K562 (cell line): ENCODE results near the gene KLHL9. TPM values are rescaled to one million over a fixed set of nuclear protein-coding genes. Genes with fewer than 3 reads are reported as not detected.

Experiments used
- ATAC-seq: fragments of 200-7000 bp; cut with Tn5 transposase; 3 replicates; pipeline ENCODE4 v1.9.1; 2020; ENCODE audit warnings: moderate library complexity
- BruUV-seq: library from RNA; stranded (reverse); fragments of 400-500 nt; replicated peaks from 2 replicates; lab custom pipeline; 2021; lab: Mats Ljungman, UMichigan
- CTCF ChIA-PET: fragments of 300-600 bp; formaldehyde crosslinking; extraction: SDS; loops from one replicate; lab custom pipeline; 2021; ENCODE audit warnings: low intra/inter-chr PET ratio; lab: Yijun Ruan, JAX
- POLR2A ChIA-PET: fragments of 300-600, 350-650 bp; sonication (Branson Sonifier 250); formaldehyde crosslinking; extraction: SDS; loops from one replicate; lab custom pipeline; 2021; ENCODE audit warnings: antibody characterized with exemption, inconsistent platforms; lab: Yijun Ruan, JAX
- DNase-seq, 4 experiments: peaks; one replicate each; pipeline versions ENCODE4 v3.0.0 to v3.0.0-alpha.2; 2011 to 2018; ENCODE audit warnings: low spot score in 3 of 4, mixed read lengths in 3 of 4; ENCODE audit errors: extremely low read depth in 1 of 4
- FAIRE-seq: peaks from 2 replicates; lab custom pipeline; 2011; peaks lifted over from hg19 to GRCh38; lab: Jason Lieb, UNC
- H2AFZ ChIP-seq: 2 replicates; pipeline ENCODE4 v1.6.0; 2011; ENCODE audit warnings: low read depth, low read length, control low read depth, inconsistent platforms
- H3K27ac ChIP-seq: fragments of 200-600 bp; 3 replicates; pipeline ENCODE4 v1.8.0; 2011; ENCODE audit warnings: low read depth, mild to moderate bottlenecking, control low read depth, inconsistent platforms, low read length, moderate library complexity, mixed read lengths; ENCODE audit errors: extremely low read depth
- H3K27me3 ChIP-seq, 2 experiments: fragments of 300-600 bp in 1 of 2; 2 replicates in 1 of 2; 3 replicates in 1 of 2; pipeline versions ENCODE4 v1.6.0 to v1.8.0; 2011; ENCODE audit warnings: inconsistent platforms in 2 of 2, low read length in 2 of 2, mild to moderate bottlenecking in 1 of 2, mixed read lengths in 1 of 2, moderate library complexity in 1 of 2; ENCODE audit not compliant: control insufficient read depth in 2 of 2, insufficient read depth in 2 of 2
- H3K36me3 ChIP-seq: fragments of 300-600 bp; 3 replicates; pipeline ENCODE4 v1.8.0; 2011; ENCODE audit warnings: mild to moderate bottlenecking, low read length, inconsistent platforms; ENCODE audit not compliant: control insufficient read depth, insufficient read depth
- H3K4me1 ChIP-seq, 2 experiments: fragments of 200-600 bp in 1 of 2; replicated peaks in 1 of 2; 2 replicates in 1 of 2; 3 replicates in 1 of 2; pipeline versions ENCODE4 v1.5.1 to v1.8.0; 2011; ENCODE audit warnings: inconsistent platforms in 2 of 2, low read length in 2 of 2, mild to moderate bottlenecking in 1 of 2, mixed read lengths in 1 of 2, moderate library complexity in 1 of 2; ENCODE audit not compliant: control insufficient read depth in 2 of 2, insufficient read depth in 2 of 2
- H3K4me2 ChIP-seq: 2 replicates; pipeline ENCODE4 v1.6.1; 2011; ENCODE audit warnings: low read length, control low read depth, inconsistent platforms, mixed read lengths; ENCODE audit not compliant: insufficient read depth
- H3K4me3 ChIP-seq: fragments of 200-600 bp; sonication (generic), shearing (Covaris generic); 2 replicates; pipeline ENCODE4 v1.5.1; 2016; ENCODE audit warnings: control low read depth, inconsistent platforms
- H3K79me2 ChIP-seq: fragments of 200-600 bp; 3 replicates; pipeline ENCODE4 v1.8.0; 2011; ENCODE audit warnings: low read length, inconsistent platforms; ENCODE audit not compliant: control insufficient read depth, insufficient read depth
- H3K9ac ChIP-seq, 2 experiments: 2 replicates each; pipeline versions ENCODE4 v1.6.0 to v1.6.1; 2011; ENCODE audit warnings: low read depth in 2 of 2, low read length in 2 of 2, control low read depth in 1 of 2, inconsistent platforms in 1 of 2, mild to moderate bottlenecking in 1 of 2, mixed read lengths in 1 of 2; ENCODE audit not compliant: insufficient read depth in 1 of 2
- H3K9me1 ChIP-seq: one replicate; pipeline ENCODE4 v1.6.0; 2011; ENCODE audit warnings: inconsistent platforms, mild to moderate bottlenecking, low read length, moderate library complexity; ENCODE audit not compliant: control insufficient read depth, insufficient read depth
- H3K9me3 ChIP-seq: replicated peaks from 2 replicates; pipeline ENCODE4 v1.5.1; 2011; ENCODE audit warnings: low read depth, low read length, inconsistent platforms; ENCODE audit not compliant: control insufficient read depth, insufficient read depth
- H4K20me1 ChIP-seq: replicated peaks from 2 replicates; pipeline ENCODE4 v1.6.1; 2011; ENCODE audit warnings: low read length, inconsistent platforms, mixed read lengths; ENCODE audit not compliant: control insufficient read depth, insufficient read depth
- CBFB ChIP-seq: sonication (generic); formaldehyde crosslinking; IDR thresholded peaks from 2 replicates; pipeline ENCODE4 v1.4.0; 2020; ENCODE audit warnings: mild to moderate bottlenecking, missing genetic modification reagents
- FIP1L1 ChIP-seq: fragments of 200-400 bp; formaldehyde crosslinking; IDR thresholded peaks from 2 replicates; pipeline ENCODE4 v1.6.1; 2018; ENCODE audit warnings: mild to moderate bottlenecking, low read depth, low read length; ENCODE audit not compliant: poor library complexity, severe bottlenecking
- FOS ChIP-seq: IDR thresholded peaks from 3 replicates; pipeline ENCODE4 v1.6.1; 2011; ENCODE audit not compliant: insufficient read length; ENCODE audit errors: extremely low read depth
- HMG20A ChIP-seq: fragments of 450-650 bp; formaldehyde crosslinking; conservative IDR thresholded peaks from 2 replicates; pipeline ENCODE4 v1.4.0; 2020; ENCODE audit warnings: mild to moderate bottlenecking, mixed read lengths
- SPI1 ChIP-seq: IDR thresholded peaks from 2 replicates; pipeline ENCODE4 v1.6.1; 2011; ENCODE audit warnings: low read depth, low read length, control low read depth, borderline replicate concordance
- U2AF1 ChIP-seq: fragments of 200-400 bp; formaldehyde crosslinking; optimal IDR thresholded peaks from 2 replicates; pipeline ENCODE3; 2017; ENCODE audit warnings: mild to moderate bottlenecking, low read depth, low read length, moderate library complexity
- WHSC1 ChIP-seq: IDR thresholded peaks from one replicate; pipeline ENCODE4 v1.6.1; 2012; ENCODE audit warnings: low read length, control low read depth, inconsistent platforms
- WGBS: fragments of 100-300 bp; shearing (Covaris generic); methylation state at CpG from one replicate; pipeline ENCODE4 v1.1.6; 2016; ENCODE audit warnings: low coverage, mixed read lengths; ENCODE audit not compliant: insufficient coverage; ENCODE audit errors: missing lambda C conversion rate; 5-methylcytosine and 5-hydroxymethylcytosine counted together
- in situ Hi-C: fragments of 300-500 bp; cut with MboI; formaldehyde crosslinking; loops from 4 replicates; pipeline ENCODE4 v1.15.0; 2018; ENCODE audit warnings: inconsistent platforms, mixed read lengths
- intact Hi-C: fragments of 100-400 bp; cut with micrococcal nuclease; formaldehyde crosslinking; loops from 2 replicates; pipeline ENCODE4 v1.14.2; 2022
- polyA plus RNA-seq, 8 experiments: library from polyadenylated mRNA; depleted of rRNA in 4 of 8; stranded (reverse) in 5 of 8; unstranded in 3 of 8; fragments of >200 nt; fragmentation: Nextera tagmentation in 2 of 8; fragmentation: Illumina TruSeq in 1 of 8; extraction: Ambion mirVana in 2 of 8; extraction: Trizol in 1 of 8; gene quantifications; 2 replicates each; pipeline versions ENCODE4 v1.2.1 to v1.2.3, GENCODE V29; 2011 to 2014; ENCODE audit warnings: inconsistent platforms in 1 of 8, missing spikeins in 1 of 8
- total RNA-seq, 7 experiments: library from RNA; depleted of rRNA in 6 of 7; stranded (reverse); fragments of >200 nt in 6 of 7; fragmentation: Illumina TruSeq in 2 of 7; extraction: Trizol in 2 of 7; gene quantifications; 2 replicates each; pipeline versions ENCODE4 v1.2.1 to v1.2.3, GENCODE V29; 2011 to 2021; ENCODE audit warnings: low replicate concordance in 1 of 7
- TF ChIP-seq, protein P1 (sequence below): sonication (generic); formaldehyde crosslinking; IDR thresholded peaks from 2 replicates; pipeline ENCODE4 v1.8.0; 2022; ENCODE audit warnings: mild to moderate bottlenecking, missing genetic modification reagents
- TF ChIP-seq, protein P2 (sequence below): fragments of 450-650 bp; IDR thresholded peaks from 2 replicates; pipeline ENCODE4 v1.6.1; 2016

Gene KLHL9
- total and polyA plus RNA-seq, 9 of the 15 experiments (the other 6 are each of a cell fraction or from before 2014, with no cell fraction given): 0.04 TPM; not detected in 8

DNA sequence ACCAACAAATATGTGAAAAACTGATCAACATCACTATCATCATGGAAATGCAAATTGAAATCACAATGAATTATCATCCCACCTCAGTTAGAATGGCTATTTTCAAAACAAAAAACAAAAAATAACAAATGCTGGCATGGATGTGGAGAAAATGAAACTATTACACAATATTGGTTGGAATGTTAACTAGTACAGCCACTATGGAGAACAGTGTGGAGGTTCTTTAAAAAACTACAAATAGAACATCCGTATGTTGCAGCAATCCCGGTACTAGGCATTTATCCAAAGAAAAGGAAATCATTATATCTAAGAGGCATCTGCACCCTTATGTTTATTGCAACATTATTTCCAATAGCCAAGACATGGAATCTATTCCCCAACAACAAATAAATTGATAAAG lies 21.1 kb downstream of the KLHL9 start (continued):
- no peak for TF ChIP-seq CBFB (CRISPR knock-in tag)

DNA sequence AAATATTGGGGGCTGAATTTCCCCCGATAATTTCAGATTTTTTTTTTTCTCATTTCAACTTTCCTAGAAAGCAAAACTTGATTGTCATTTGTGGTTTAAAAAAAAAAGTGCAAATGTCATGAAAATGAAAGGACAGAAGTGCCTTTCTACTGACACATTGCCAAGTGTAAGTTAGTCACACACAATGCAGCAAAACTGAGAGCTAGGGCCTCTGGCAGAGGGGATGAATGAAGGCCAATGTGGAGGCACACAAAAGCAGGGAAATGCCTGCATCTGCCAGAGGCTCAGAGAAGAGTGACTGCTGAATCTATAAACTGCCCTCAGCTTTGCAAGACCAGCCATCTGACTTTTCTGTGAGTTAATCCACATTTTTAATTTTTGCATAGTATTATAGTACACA lies 23.3 kb downstream of the KLHL9 start:
- CTCF ChIA-PET: no interaction called here
- no peak for FAIRE-seq

DNA sequence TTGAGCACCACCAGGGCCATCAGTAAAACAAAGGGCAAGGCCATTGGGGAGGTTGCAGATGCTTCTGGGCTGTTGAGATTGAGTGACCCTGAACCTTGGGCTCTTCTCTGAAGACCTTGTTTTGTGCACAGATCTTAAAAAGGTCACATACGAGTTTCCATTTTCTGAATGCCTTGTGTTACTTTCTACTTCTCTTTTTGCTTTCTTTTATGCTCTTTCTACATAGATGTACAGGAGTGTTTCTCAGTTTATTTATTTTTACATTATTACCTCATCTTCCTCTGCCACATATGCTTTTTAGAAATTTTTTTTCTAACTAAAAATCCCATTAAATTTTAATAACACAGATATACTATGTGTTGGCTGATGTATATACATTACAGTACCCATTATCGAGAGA lies 30.0 kb downstream of the KLHL9 start, which contains the start of gene IFNA5:
Gene IFNA5 (minus strand): TSS at position 101 of the 400 bp plus-strand sequence. CDS start 57 bp downstream, at position 44.
- no CpG with 5 or more reads among the region's 2 CpGs for WGBS
- CTCF ChIA-PET: no interaction called here
- TF ChIP-seq WHSC1: no peak
- TF ChIP-seq SPI1: no peak
- TF ChIP-seq FIP1L1: no peak
- no peak for TF ChIP-seq U2AF1
- TF ChIP-seq, protein P1, sequence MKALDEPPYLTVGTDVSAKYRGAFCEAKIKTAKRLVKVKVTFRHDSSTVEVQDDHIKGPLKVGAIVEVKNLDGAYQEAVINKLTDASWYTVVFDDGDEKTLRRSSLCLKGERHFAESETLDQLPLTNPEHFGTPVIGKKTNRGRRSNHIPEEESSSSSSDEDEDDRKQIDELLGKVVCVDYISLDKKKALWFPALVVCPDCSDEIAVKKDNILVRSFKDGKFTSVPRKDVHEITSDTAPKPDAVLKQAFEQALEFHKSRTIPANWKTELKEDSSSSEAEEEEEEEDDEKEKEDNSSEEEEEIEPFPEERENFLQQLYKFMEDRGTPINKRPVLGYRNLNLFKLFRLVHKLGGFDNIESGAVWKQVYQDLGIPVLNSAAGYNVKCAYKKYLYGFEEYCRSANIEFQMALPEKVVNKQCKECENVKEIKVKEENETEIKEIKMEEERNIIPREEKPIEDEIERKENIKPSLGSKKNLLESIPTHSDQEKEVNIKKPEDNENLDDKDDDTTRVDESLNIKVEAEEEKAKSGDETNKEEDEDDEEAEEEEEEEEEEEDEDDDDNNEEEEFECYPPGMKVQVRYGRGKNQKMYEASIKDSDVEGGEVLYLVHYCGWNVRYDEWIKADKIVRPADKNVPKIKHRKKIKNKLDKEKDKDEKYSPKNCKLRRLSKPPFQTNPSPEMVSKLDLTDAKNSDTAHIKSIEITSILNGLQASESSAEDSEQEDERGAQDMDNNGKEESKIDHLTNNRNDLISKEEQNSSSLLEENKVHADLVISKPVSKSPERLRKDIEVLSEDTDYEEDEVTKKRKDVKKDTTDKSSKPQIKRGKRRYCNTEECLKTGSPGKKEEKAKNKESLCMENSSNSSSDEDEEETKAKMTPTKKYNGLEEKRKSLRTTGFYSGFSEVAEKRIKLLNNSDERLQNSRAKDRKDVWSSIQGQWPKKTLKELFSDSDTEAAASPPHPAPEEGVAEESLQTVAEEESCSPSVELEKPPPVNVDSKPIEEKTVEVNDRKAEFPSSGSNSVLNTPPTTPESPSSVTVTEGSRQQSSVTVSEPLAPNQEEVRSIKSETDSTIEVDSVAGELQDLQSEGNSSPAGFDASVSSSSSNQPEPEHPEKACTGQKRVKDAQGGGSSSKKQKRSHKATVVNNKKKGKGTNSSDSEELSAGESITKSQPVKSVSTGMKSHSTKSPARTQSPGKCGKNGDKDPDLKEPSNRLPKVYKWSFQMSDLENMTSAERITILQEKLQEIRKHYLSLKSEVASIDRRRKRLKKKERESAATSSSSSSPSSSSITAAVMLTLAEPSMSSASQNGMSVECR (CRISPR knock-in tag): no peak
- TF ChIP-seq, protein P2, sequence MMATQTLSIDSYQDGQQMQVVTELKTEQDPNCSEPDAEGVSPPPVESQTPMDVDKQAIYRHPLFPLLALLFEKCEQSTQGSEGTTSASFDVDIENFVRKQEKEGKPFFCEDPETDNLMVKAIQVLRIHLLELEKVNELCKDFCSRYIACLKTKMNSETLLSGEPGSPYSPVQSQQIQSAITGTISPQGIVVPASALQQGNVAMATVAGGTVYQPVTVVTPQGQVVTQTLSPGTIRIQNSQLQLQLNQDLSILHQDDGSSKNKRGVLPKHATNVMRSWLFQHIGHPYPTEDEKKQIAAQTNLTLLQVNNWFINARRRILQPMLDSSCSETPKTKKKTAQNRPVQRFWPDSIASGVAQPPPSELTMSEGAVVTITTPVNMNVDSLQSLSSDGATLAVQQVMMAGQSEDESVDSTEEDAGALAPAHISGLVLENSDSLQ: no peak
- TF ChIP-seq HMG20A: no peak

More for the DNA sequence above, 23.3 kb downstream of the KLHL9 start:
- Histone ChIP-seq H3K4me1 (no peaks in the 10 kb centered on the region), H2AFZ (no peak overlapping the region), H3K4me3 (no peak overlapping the region), H3K9me3 (no peaks in the 10 kb centered on the region), H3K36me3 (no peaks in the 10 kb centered on the region), H3K79me2 (no peaks in the 10 kb centered on the region), H3K27me3 (no peaks in the 10 kb centered on the region), H4K20me1 (no peaks in the 10 kb centered on the region), H3K4me2 (no peak overlapping the region), H3K9me1 (no peaks in the 10 kb centered on the region), H3K27ac (no peak overlapping the region), H3K9ac (no peak overlapping the region)
- intact Hi-C loops: no loop called here
- in situ Hi-C loops: no loop called here
- no peak for ATAC-seq
- POLR2A ChIA-PET: no interaction called here
- no CpG with 5 or more reads among the region's 1 CpG for WGBS
- TF ChIP-seq FOS: no peak
- no peak for DNase-seq
- BruUV-seq: no TSS peak

More for the DNA sequence above, 30.0 kb downstream of the KLHL9 start, which contains the start of gene IFNA5:
- intact Hi-C loops: no loop called here
- DNase-seq: no peak
- no peak within 1 kb of the TSS for H3K4me2 ChIP-seq
- no peak for ATAC-seq
- POLR2A ChIA-PET: no interaction called here
- no TSS peak for BruUV-seq
- no peak within 1 kb of the TSS for H3K4me3 ChIP-seq
- no peaks in the 10 kb centered on the region for H3K36me3 ChIP-seq
- in situ Hi-C loops: no loop called here
- H3K9me1 ChIP-seq: no peaks in the 10 kb centered on the region
- no peaks in the 10 kb centered on the region for H3K79me2 ChIP-seq
- no peak for FAIRE-seq
- H3K9ac ChIP-seq: no peak within 1 kb of the TSS
- no peaks in the 10 kb centered on the region for H3K4me1 ChIP-seq
- H4K20me1 ChIP-seq: no peaks in the 10 kb centered on the region
- H3K27me3 ChIP-seq: no peaks in the 10 kb centered on the region
- no peak within 1 kb of the TSS for H3K27ac ChIP-seq
- no peaks in the 10 kb centered on the region for H3K9me3 ChIP-seq
- no peak within 1 kb of the TSS for H2AFZ ChIP-seq
